MG63 (cell line): ENCODE measurements around the gene RASSF1. TPM values are rescaled to one million over a fixed set of nuclear protein-coding genes. Genes with fewer than 3 reads are reported as not detected.
A peak's percentile ranks its signal among the peaks of the same experiment; 100 is the strongest.

ENCODE experiments used
- DNase-seq: peaks from one replicate; pipeline ENCODE4 v3.0.0-alpha.2; 2020
- H3K27me3 ChIP-seq: fragments of 250-450 bp; sonication (Bioruptor Pico); 2 replicates; pipeline ENCODE4 v1.5.1; 2020; ENCODE audit warnings: mild to moderate bottlenecking, moderate library complexity
- H3K36me3 ChIP-seq: fragments of 250-450 bp; sonication (Bioruptor Pico); 2 replicates; pipeline ENCODE4 v1.5.1; 2020; ENCODE audit warnings: mild to moderate bottlenecking, moderate library complexity
- H3K4me3 ChIP-seq: fragments of 250-450 bp; sonication (Bioruptor Pico); 2 replicates; pipeline ENCODE4 v1.5.1; 2020; ENCODE audit warnings: mild to moderate bottlenecking, moderate library complexity
- H3K9me3 ChIP-seq: fragments of 250-450 bp; sonication (Bioruptor Pico); 2 replicates; pipeline ENCODE4 v1.5.1; 2020; ENCODE audit warnings: mild to moderate bottlenecking, moderate library complexity
- total RNA-seq: library from RNA; depleted of rRNA; stranded (reverse); fragments of >200 nt; shearing (Covaris generic); gene quantifications from 2 replicates; pipeline ENCODE4 v1.2.3, GENCODE V29; 2014; ENCODE audit warnings: low replicate concordance

RASSF1 gene
- total RNA-seq, 1 experiment from 2014 or later = 42.0 TPM

- H3K27me3 ChIP-seq = no peaks in the 10 kb centered on the region
- no peaks in the 10 kb centered on the region for H3K36me3 ChIP-seq
- no peak for DNase-seq
- H3K9me3 ChIP-seq = no peaks in the 10 kb centered on the region
- H3K4me3 ChIP-seq = no peak overlapping the region
Measured at GRCh38 chr3:50300681-50301254, 39.9 kb downstream of the RASSF1 start.

DNA sequence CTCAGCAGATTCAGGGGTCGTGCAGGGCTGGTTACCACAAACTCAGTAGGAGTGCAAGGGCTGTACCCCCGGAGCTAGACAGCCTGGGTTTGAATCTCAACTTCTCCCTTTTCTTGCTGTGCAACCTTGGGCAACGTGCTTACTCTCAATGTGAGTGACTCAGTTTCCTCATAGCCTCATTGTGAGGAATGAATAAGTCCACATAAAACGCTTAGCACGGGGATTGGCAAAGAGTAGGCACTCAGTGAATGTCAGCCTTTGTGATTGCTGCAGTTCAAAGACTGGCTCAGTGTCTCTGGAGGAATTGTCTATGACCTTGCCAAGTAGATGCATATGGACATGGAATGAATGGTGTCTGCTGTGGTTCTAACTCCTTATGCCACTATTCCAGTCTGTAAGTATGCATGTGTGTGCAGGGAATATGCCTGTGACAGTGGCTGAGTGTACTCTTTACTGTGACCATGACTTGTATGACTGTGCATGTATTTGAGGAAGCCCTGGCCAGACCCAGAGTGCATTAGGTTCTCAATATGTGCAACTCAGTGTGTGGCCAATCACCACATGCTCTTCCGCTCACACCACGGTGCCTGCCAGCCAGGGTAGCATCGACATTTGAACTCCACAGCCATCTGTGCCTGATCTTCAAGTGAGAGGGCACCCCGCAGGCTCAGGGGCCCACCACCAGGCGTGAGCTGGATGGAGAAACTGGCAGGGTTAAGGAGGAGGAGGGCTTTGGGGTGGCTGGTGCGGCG is 40.5 kb downstream of the RASSF1 start:
- H3K9me3 ChIP-seq = no peaks in the 10 kb centered on the region
- no peak for DNase-seq

GRCh38 chr3:50299638-50299928 is 41.1 kb downstream of the RASSF1 start:
- no peaks in the 10 kb centered on the region for H3K9me3 ChIP-seq
- H3K36me3 ChIP-seq = no peaks in the 10 kb centered on the region
- peak overlapping the region; percentile 65 for H3K4me3 ChIP-seq
- DNase-seq = no peak
- no peaks in the 10 kb centered on the region for H3K27me3 ChIP-seq

More for the DNA sequence above, 40.5 kb downstream of the RASSF1 start:
- Histone ChIP-seq H3K36me3 (no peaks in the 10 kb centered on the region), H3K4me3 (peak overlapping the region; percentile 65), H3K27me3 (no peaks in the 10 kb centered on the region)

DNA sequence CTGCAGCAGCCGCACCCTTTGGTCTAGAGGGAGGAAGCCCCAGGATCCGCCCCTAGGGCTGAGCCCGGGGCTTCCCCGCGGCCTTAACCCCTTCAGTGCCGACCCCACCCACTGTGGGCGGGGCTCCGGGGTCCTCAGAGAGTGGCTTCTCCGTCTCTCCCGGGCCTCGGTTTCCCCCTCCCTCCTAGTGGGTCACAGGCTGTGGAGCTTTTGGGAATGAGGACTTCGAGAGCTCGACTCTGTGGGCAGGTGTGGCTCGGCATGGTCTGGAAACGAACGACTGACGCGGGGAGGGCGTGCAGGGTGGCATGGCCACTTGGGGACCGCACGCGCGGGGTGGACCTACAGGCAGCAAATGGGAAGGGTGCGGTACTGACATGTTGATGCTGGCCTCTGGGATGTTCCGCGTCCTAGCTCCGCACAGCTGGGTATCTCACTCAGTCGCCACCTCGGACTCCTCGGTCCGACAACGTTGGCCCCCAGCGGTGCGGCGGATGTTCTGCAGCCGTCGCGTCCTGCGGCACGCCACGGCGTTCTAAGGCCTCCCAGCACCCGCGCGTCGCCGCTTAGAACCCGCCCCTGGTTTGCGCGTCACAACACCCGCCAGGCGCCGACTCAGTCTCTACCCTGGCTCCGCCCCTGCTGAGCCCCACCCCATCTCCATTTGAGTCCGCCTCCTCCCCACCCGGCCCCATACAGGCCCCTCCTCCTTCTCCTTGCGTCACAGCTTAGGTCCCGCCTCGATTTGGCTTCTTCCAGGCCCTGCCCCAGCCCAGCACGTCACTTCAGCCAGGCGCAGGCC is 41.6 kb downstream of the RASSF1 start, which contains the start of the genes HYAL3 and NAA80:
Gene HYAL3 (minus strand): TSS at position 570 of the 802 bp plus-strand sequence. CDS start 3,803 bp downstream, outside the sequence.
Gene NAA80 (minus strand): TSS at position 570 of the 802 bp plus-strand sequence. CDS start 1,942 bp downstream, outside the sequence.
- no peaks in the 10 kb centered on the region for H3K27me3 ChIP-seq
- DNase-seq = peak; percentile 96
- no peaks in the 10 kb centered on the region for H3K36me3 ChIP-seq
- H3K4me3 ChIP-seq = peak within 1 kb of the TSS; percentile 65
- H3K9me3 ChIP-seq = no peaks in the 10 kb centered on the region

GRCh38 chr3:50297896-50298725 is 42.5 kb downstream of the RASSF1 start:
- no peaks in the 10 kb centered on the region for H3K36me3 ChIP-seq
- no peaks in the 10 kb centered on the region for H3K9me3 ChIP-seq
- H3K27me3 ChIP-seq = no peaks in the 10 kb centered on the region
- peak overlapping the region; percentile 65 for H3K4me3 ChIP-seq
- DNase-seq = no peak

- Histone ChIP-seq H3K9me3 (no peaks in the 10 kb centered on the region), H3K4me3 (no peak overlapping the region), H3K36me3 (no peaks in the 10 kb centered on the region), H3K27me3 (no peaks in the 10 kb centered on the region)
- no peak for DNase-seq
Measured at GRCh38 chr3:50297384-50297775, 43.3 kb downstream of the RASSF1 start.

GRCh38 chr3:50296721-50297383 is 43.8 kb downstream of the RASSF1 start:
- no peaks in the 10 kb centered on the region for H3K9me3 ChIP-seq
- H3K4me3 ChIP-seq = no peak overlapping the region

DNA sequence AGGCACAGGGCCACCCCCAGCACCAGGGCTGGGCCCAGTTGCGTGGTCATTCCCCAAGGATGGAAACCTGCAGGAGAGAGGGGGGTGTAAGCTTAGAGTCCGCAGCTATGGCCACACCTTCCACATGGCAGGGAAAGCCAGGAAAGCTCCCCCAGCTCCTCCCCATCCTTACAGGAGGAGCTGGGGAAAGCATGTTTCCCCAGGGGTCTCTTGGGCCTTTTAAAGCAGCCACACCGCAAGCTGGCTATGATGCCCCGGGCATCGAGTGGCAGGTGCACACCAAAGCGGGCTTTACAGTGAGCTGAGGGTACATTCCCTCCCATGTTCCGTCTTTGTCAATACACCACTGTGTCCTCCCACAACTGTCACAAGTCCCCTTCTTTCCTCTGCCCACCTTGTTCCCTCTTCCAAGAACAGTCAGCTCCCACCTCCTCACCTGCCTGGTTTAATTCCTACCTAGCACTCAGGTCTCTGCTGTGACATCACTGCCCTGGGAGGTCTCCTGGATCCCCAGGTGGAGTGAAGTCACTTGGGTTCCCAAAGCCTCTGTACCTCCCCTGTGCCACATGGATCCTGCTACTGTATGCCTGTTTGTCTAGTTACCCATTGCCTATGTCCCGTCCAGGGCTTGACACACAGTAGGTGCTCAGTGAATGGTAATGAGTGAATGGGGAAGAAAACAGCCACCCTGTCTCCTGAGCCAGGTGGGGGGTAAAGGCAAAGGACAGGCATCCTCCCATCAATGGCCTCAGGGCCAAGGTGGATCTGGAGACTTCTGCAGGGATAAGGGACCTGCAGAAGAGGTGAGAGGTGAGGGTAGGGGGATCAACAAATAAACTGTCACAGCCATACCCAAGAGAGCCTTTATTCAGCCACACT is 44.8 kb downstream of the RASSF1 start:
- DNase-seq = no peak
- H3K27me3 ChIP-seq = no peaks in the 10 kb centered on the region
- no peak overlapping the region for H3K4me3 ChIP-seq
- H3K36me3 ChIP-seq = no peaks in the 10 kb centered on the region
- H3K9me3 ChIP-seq = no peaks in the 10 kb centered on the region

More at GRCh38 chr3:50296721-50297383, 43.8 kb downstream of the RASSF1 start:
- no peak for DNase-seq
- Histone ChIP-seq H3K36me3 (no peaks in the 10 kb centered on the region), H3K27me3 (no peaks in the 10 kb centered on the region)

DNA sequence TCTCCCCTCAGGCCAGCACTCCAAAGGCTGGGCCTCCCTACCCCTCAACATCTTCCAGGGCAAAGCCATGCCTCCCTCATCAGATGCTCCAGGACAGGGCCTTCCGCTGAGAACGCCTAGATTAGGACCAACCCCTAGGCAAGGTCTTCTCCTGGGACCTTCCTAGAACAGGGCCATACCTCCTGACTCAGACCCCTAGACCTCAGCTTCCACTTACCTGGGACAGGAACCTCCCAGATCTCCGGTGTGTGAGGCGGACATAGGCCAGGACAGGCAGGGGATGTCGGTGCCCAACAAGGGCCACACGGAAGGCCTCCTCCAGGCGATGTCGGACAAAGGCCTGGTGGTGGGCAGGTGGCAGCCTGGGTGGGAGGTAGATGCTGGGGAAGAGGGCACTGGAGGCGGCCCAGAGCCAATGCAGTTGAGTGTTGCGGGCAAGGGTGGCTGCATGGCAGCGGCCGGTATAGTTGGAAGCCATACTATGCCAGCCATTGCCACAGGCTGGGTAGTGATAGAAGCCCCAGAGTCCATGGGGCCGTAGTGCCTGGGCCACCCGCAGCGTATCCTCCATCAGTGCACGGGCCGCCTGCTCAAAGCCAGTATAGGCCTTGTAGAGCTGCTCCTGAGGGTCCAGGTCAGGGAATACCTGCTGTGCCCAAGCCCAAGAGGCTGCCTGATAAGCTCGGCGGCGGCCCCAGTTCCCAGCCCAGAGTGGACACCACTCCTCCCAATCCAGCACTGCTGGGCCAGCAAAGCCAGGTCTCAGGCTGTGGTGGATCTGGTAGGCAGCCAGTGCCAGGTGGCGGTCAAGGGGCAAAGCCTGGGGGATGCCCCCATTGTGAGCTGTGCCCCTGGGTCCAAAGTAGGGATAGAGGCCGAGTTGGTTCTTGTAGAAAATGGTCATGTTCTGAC is 45.9 kb downstream of the RASSF1 start:
- peaks cover 8% of the 10 kb centered on the region for H3K36me3 ChIP-seq
- no peak for DNase-seq
- no peak overlapping the region for H3K4me3 ChIP-seq
- no peaks in the 10 kb centered on the region for H3K9me3 ChIP-seq
- H3K27me3 ChIP-seq = no peaks in the 10 kb centered on the region

DNA sequence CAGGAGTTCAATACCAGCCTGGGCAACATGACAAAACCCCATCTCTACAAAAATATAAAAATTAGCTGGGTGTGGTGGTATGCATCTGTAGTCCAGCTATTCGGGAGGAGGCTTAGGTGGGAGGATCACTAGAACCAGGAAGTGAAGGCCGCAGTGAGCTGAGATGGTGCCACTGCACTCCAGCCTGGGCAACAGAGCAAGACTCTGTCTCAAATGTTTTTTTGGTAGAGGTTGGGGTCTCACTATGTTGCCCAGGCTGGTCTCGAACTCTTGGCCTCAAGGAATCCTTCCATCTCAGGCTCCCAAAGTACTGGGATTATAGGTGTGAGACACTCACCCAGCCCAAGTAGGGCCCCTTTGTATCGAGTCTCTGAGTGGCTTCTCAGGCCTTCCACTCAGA is 46.5 kb downstream of the RASSF1 start:
- no peak overlapping the region for H3K4me3 ChIP-seq
- H3K9me3 ChIP-seq = no peaks in the 10 kb centered on the region
- DNase-seq = no peak
- H3K27me3 ChIP-seq = no peaks in the 10 kb centered on the region
- peaks cover 10% of the 10 kb centered on the region for H3K36me3 ChIP-seq

GRCh38 chr3:50293079-50293801 is 47.4 kb downstream of the RASSF1 start:
- Histone ChIP-seq H3K4me3 (peak overlapping the region; percentile 87), H3K36me3 (peaks cover 14% of the 10 kb centered on the region), H3K9me3 (no peaks in the 10 kb centered on the region), H3K27me3 (no peaks in the 10 kb centered on the region)
- no peak for DNase-seq

GRCh38 chr3:50292159-50293078 is 48.2 kb downstream of the RASSF1 start, which contains the start of gene IFRD2:
TSS of gene IFRD2 (minus strand) at chr3:50292429. CDS start at chr3:50292274, 155 bp downstream.
- peak within 1 kb of the TSS; percentile 87 for H3K4me3 ChIP-seq
- DNase-seq = peak; percentile 96
- H3K27me3 ChIP-seq = no peaks in the 10 kb centered on the region
- H3K9me3 ChIP-seq = no peaks in the 10 kb centered on the region
- peaks cover 14% of the 10 kb centered on the region for H3K36me3 ChIP-seq

GRCh38 chr3:50290161-50290641 is 50.4 kb downstream of the RASSF1 start:
- no peaks in the 10 kb centered on the region for H3K9me3 ChIP-seq
- peaks cover 14% of the 10 kb centered on the region for H3K36me3 ChIP-seq
- no peaks in the 10 kb centered on the region for H3K27me3 ChIP-seq

More at GRCh38 chr3:50290161-50290641, 50.4 kb downstream of the RASSF1 start:
- no peak overlapping the region for H3K4me3 ChIP-seq
- DNase-seq = no peak
